ENCODE results near the gene ZNF615.
A peak's percentile ranks its signal among the peaks of the same experiment; 100 is the strongest.
"Not testable (repeated sequence)": the region's sequence is repeated elsewhere in the genome, so short reads cannot be mapped to it uniquely, and the experiment has no call there.

ZNF615 gene

GRCh38 chr19:52007806-52008557, at the start of gene ZNF615:
Gene ZNF615 (minus strand): TSS chr19:52008211. CDS start chr19:52003711, 4,500 bp downstream.
- DNase-seq, result peak; percentile 67 to 93 (median 80)

GRCh38 chr19:52056480-52056879, 48.5 kb upstream of the ZNF615 start:
- not testable (repeated sequence) for DNase-seq

GRCh38 chr19:52051736-52052135, 43.7 kb upstream of the ZNF615 start:
- not testable (repeated sequence) for DNase-seq

- peak; percentile 60 to 94 (median 76) for DNase-seq
Observed at GRCh38 chr19:52048555-52049501, 40.8 kb upstream of the ZNF615 start, which contains the start of gene ZNF432. Gene ZNF432 (minus strand): TSS chr19:52048838. CDS start chr19:52046868, 1,970 bp downstream.

- no peak for DNase-seq
Observed at GRCh38 chr19:52039169-52039568, 31.2 kb upstream of the ZNF615 start.

- DNase-seq, result no peak
Observed at GRCh38 chr19:52034051-52034728, 26.2 kb upstream of the ZNF615 start.

GRCh38 chr19:52028780-52029123, 20.7 kb upstream of the ZNF615 start:
- DNase-seq, result no peak

DNA sequence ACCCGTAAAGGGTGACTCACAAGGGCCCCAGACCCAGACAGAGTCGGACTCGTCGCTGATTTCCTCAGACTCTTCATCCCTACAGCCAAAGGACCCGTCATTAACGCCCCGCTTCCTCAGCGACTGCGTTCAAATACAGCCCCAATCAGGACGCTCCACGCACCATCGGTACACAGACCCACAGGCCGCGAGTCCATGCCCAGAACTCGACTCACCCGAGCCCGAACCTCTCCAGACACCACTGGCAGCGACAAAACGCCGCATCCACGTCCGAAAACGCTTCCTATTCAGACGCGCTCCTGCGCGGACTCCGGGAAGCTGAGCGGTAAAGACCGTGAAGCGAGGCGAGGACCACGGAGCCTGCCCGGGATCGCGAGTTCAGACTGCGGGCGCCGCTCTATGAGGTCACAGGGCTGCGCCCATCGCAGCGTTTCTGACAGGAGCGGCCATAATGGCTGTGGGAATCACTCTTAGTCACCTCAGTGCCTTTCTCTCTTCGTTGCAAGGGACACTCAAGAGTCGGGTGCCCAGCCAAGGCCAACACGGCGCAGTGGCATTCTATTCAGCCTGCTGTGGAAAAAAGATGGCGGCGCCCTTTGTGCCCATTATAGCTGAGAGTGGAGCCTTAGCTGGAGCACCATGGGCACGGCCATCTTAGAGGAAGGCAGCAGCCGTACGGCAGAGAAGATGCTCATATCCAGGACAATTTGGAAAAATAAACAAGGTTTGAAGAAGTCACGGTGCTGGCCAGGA, 20.2 kb upstream of the ZNF615 start, which contains the start of gene ZNF614:
ZNF614 (minus strand) TSS at position 353 of the 753 bp plus-strand sequence. CDS start 2,634 bp downstream, outside the sequence.
- DNase-seq, result peak; percentile 62 to 92 (median 79)

DNA sequence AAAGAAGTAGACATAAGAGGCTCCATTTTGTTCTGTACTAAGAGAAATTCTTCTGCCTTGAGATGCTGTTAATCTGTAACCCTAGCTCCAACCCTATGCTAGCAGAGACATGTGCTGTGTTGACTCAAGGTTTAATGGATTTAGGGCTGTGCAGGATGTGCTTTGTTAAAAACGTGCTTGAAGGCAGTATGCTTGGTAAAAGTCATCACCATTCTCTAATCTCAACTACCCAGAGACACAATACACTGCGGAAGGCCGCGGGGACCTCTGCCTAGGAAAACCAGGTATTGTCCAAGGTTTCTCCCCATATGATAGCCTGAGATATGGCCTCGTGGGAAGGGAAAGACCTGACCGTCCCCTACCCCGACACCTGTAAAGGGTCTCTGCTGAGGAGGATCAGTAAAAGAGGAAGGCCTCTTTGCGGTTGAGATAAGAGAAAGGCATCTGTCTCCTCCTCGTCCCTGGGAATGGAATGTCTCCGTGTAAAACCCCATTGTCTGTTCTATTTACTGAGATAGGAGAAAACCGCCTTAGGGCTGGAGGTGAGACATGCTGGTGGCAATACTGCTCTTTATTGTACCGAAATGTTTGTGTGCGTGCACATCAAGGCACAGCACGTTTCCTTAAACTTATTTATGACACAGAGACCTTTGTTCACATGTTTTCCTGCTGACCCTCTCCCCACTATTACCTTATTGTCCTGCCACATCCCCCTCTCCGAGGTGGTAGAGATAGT, 18.4 kb upstream of the ZNF615 start:
- DNase-seq, result not testable (repeated sequence)

- DNase-seq, result not testable (repeated sequence)
Observed at GRCh38 chr19:52024478-52024877, 16.5 kb upstream of the ZNF615 start.

- no peak for DNase-seq
Observed at GRCh38 chr19:52022193-52022592, 14.2 kb upstream of the ZNF615 start.

DNA sequence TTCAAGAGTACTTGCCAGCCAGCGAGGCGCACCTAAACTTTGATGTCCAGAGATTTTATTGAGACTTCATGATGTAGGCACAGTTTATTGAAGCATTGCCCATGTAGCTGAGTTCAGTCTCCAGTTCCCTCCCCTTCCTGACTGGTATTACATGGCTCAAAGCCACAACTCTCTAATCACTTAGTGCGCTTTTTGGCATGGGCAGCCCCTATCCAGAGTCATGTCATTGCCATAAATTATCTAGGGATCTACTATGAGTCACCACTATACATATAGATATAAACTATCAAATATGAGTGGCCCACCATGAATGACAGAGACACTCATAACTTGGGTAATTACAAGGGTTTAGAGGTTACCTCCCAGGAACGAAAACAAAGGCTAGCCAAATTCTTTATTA, 12.5 kb upstream of the ZNF615 start:
- DNase-seq, result no peak

- no peak for DNase-seq
Observed at GRCh38 chr19:52010674-52011073, 2.7 kb upstream of the ZNF615 start.

DNA sequence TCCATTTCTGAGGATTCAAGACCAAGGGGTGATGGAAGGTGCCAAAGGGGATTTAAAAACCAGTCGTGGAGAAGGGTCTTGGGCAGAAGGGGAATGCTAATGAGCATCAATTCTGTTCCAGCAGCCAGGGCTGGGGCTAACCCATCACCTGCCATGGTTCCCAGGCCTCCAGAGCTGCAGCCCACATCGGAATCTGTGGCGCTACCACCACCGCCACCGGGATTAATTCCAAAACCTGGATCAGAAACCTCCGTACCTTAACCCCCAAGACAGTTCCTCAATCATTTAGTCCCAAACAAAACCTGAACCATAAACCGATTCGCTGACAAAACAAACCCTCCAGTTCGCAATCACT, 583 bp downstream of the ZNF615 start:
- DNase-seq, result no peak

DNA sequence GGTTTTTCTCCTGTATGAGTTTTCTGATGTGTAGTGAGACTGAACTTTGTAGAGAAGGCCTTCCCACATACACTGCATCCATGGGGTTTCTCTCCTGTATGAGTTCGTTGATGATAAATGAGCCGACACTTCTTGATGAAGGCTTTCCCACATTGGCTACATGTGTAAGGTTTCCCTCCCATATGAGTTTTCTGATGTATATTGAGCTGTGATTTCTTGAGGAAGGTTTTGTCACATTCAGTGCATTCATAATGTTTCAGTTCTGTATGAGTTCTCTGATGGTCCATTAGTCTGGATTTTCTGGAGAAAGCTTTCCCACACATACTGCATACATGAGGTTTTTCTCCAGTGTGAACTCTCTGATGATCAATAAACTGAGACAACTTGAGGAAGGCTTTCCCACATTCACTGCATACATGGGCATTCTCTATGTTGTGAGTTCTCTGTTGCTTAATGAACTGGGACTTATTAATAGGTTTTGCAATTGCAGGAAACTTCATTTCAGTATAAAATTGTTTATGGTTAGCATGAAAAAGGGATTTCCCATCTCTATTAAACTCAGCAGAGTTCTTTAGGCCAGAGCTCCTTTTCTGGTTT, 13.9 kb downstream of the ZNF615 start:
- no peak for DNase-seq

- DNase-seq, result no peak
Observed at GRCh38 chr19:51993422-51993821, 14.6 kb downstream of the ZNF615 start.

DNA sequence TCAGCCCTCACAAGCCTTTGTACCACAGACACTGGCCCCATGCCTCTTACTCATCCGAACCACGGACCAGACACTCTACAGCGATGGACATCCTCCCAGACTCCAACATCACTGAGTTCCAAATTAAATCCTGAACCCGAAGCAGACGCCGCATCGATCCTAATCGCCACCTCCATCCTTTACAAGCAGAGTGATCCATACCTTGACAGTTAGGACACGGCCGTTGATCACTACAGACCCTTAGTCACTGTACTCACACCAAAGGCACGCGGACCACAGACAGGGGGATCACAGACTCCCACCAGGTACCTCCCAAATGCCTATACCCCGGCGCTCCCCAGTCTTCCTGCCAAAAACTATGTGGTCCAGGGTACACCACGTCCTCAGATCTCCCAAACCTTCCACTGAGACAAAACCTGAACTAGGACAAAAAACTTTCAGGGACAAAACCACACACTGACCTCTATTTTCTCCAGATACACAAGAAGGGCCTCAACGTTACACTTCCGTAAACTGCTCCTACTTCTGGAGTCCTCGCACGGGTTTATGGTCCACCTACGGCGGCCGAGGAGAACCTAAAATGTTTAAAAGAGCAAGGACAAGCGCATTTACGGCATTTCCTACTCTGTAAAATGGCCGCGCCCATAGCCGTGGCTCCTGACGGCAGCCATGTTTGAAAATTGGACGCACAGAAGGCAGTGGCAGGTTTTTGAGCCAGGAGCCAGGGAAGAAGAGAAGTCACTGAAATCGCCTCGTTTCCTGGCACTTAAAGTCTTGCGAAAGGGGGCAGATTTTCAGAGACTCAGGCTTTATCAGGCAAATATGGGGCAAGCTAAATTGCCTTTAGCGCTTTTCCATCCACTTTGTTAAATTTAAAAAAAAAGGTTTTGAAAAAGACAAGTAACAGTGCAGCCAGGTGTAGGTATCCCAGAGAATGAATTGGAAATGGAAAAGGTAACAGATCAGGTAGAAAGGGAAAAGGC, 21.4 kb downstream of the ZNF615 start, which contains the start of gene ZNF350:
ZNF350 (minus strand) TSS at position 532 of the 983 bp plus-strand sequence. CDS start 12,480 bp downstream, outside the sequence.
- DNase-seq, result peak; percentile 77 to 90 (median 87)

DNA sequence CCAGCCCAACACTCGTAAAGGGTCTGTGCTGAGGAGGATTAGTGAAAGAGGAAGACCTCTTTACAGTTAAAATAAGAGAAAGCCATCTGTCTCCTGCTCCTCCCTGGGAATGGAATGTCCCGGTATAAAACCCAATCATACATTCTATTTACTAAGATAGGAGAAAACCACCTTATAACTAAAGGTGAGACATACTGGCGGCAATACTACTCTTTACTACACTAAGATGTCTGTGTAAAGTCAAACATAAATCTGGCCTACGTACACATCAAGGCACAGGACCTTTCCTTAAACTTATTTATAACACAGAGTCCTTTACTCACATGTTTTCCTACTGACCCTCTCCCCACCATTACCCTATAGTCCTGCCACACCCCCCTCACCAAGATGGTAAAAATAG, 24.6 kb downstream of the ZNF615 start:
- no peak for DNase-seq

DNA sequence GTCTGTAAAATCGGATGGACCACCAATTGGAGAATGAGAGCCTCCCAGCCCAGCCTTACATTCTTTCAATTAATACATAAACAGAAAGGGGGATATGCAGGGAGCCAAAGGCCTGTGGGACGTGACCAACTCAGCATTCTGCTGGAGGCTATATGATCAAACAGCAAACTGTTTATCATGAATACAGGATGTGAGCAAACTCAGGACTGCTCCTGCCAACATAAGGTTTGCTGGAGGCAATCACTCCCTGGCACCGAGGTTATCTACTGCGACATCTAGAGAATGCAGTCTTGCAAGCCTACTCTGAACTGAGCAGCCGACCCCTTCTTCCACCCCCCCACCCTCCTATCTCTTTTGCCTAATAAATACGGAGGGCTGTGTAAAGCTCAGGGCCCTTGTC, 27.1 kb downstream of the ZNF615 start:
- not testable (repeated sequence) for DNase-seq

All from stimulated activated naive CD4-positive, alpha-beta T cell (primary cell).